22Rv1 (cell line): ENCODE results near the gene DIP2C.

Experiments
- H3K27ac ChIP-seq: fragments of 450-650 bp; 2 replicates; pipeline ENCODE4 v1.5.1; 2017
- ZFX ChIP-seq: fragments of 450-650 bp; IDR thresholded peaks from 2 replicates; pipeline ENCODE4 v1.6.1; 2017; ENCODE audit warnings: antibody characterized with exemption, borderline replicate concordance
- TF ChIP-seq, protein P1 (sequence below): fragments of 450-650 bp; IDR thresholded peaks from 2 replicates; pipeline ENCODE4 v1.5.1; 2017; ENCODE audit warnings: mild to moderate bottlenecking

DIP2C gene

DNA sequence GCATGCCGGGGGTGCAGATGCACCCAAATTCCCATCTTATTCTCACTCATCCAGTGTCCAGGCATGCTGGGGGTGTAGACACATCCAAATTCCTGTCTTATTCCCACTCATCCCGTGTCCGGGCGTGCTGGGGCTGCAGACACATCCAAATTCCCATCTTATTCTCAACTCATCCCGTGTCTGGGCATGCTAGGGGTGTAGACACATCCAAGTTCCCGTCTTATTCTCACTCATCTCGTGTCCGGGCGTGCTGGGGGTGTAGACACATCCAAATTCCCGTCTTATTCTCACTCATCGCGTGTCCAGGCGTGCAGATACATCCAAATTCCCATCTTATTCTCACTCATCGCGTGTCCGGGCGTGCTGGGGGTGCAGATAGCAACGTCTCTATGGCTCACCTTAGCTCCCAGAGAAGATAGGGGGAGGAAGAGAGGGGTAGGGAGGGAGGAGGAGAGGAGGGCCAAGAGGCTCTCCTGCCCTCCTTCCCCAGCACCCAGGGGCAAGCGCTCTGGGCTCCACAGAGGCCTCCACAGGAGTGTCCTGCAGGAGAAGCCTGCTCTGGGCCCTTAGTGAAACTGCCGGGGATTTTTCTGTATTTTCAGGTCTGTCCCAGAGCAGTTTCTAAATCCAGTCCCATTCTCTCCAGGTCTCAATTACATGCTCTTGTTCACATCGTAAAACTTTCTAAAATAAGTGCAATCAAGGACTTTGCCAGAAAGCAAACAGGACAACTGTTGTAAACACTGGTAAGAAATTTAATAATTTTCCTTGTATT is 210.8 kb downstream of the DIP2C start:
- TF ChIP-seq ZFX = no peak
- TF ChIP-seq, protein P1, sequence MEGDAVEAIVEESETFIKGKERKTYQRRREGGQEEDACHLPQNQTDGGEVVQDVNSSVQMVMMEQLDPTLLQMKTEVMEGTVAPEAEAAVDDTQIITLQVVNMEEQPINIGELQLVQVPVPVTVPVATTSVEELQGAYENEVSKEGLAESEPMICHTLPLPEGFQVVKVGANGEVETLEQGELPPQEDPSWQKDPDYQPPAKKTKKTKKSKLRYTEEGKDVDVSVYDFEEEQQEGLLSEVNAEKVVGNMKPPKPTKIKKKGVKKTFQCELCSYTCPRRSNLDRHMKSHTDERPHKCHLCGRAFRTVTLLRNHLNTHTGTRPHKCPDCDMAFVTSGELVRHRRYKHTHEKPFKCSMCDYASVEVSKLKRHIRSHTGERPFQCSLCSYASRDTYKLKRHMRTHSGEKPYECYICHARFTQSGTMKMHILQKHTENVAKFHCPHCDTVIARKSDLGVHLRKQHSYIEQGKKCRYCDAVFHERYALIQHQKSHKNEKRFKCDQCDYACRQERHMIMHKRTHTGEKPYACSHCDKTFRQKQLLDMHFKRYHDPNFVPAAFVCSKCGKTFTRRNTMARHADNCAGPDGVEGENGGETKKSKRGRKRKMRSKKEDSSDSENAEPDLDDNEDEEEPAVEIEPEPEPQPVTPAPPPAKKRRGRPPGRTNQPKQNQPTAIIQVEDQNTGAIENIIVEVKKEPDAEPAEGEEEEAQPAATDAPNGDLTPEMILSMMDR = no peak
- no peak overlapping the region for H3K27ac ChIP-seq

DNA sequence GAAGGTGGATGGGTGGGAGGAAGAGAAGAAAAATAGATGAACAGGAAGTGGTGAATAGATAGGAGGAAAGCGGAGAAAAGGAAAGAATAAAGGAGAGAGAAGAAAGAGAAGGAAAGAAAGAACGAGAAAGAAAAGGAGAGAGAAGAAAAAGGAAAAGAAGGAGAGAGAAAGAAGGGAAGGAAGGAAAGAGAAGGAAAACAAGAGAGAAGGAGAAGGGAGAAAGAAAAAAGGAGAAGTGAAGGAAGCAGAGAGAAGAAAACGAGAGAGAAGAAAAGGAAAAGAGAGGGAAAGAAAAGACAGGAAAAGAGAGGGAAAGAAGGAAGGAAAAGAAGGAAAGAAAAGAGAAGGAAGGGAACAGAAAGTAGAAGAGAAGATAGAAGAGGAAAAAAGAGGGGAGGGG is 211.8 kb downstream of the DIP2C start:
- H3K27ac ChIP-seq = no peak overlapping the region
- TF ChIP-seq ZFX = no peak
- TF ChIP-seq, protein P1 = no peak

DNA sequence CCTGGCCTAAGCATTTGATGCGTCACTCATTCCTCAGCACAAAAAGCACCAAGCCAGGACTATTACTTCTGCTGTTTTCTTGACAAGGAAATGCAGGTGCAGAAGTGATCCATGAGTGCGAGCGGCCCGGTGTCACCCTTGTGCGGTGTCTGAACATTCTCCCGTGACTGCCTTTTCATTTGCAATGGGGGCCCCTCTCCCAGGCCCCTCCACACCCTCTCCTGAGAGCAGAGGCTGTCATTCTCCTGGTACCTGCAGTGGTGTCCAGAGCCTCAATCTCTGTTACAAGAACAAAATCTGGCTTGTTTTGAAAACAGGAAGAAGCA is 213.1 kb downstream of the DIP2C start:
- TF ChIP-seq ZFX = no peak
- TF ChIP-seq, protein P1 = no peak
- no peak overlapping the region for H3K27ac ChIP-seq

DNA sequence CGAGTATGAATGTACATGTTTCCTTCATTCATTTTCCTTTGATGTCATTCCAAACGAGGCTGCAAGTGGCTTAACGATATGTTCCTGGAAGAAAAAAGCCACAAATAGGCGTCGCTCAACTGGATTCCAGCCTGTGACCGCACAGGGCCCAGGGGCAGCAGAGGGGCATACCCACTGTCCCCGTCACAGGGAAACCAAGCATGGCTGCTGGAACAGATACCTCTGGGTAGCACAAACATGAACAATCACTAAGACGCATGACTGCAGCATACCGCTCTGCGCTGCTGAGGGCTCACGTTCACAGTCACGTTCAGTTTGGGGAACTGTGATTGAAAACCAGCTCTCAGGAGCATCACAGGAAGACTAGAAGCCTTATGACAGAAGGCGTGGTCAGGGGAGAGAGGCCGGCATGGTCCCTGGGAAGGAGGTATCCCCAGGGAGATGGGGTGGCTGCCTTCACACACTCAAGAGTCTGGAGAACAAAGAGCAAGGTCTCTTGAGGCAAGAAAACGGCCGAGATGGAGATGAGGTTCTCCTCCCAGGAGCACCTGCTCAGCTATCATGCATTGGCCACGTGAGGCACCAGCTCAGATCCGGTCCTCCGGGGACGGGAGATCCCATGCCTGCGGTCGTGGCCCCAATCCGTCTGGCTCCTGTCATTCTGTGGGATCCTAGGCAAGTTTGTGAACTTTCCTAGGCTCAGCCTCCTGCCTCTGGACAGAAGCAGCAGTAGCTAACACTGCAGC is 213.6 kb downstream of the DIP2C start:
- H3K27ac ChIP-seq = no peak overlapping the region

DNA sequence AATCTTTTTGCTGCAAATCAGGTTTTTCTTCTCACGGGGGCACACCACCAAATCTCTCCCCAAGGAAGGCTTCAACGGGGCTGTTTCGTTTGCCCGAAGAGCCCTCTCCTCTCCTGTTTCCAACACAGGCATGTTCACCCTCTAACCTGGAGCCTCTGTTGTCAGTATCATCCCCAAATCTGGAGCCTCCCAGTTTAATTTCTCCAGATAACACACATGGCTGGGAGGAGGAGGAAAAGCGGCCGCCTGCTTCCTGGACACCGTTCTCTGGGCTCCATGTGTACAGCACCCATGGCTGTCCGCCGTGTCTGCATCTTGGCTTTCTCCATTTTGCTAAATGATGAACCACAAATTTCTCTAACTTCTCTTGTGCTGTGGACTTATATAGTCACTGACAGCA is 214.5 kb downstream of the DIP2C start:
- TF ChIP-seq ZFX = no peak
- TF ChIP-seq, protein P1 = no peak
- H3K27ac ChIP-seq = no peak overlapping the region

More for the DNA sequence above, 213.6 kb downstream of the DIP2C start:
- TF ChIP-seq, protein P1 = no peak
- no peak for TF ChIP-seq ZFX

DNA sequence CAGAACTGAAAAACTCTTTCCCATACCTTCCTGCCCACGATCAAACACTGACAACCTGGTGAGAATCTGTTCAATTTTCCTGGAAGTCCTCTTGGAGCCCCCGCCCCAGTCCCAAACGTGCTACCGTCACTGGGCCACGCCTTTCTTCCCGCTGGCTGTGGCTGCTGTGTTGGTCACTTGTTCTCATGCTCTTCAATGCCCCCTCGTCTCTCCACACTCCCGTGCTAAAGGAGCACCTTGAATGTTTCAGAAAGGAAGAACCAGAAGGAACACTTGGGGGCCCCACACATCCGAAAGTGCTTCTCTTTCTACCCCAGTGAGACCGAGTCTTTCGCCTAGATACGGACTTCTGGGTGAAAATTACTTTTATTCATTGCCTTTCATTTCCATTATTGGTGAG is 215.1 kb downstream of the DIP2C start:
- H3K27ac ChIP-seq = no peak overlapping the region
- no peak for TF ChIP-seq ZFX
- TF ChIP-seq, protein P1 = no peak

DNA sequence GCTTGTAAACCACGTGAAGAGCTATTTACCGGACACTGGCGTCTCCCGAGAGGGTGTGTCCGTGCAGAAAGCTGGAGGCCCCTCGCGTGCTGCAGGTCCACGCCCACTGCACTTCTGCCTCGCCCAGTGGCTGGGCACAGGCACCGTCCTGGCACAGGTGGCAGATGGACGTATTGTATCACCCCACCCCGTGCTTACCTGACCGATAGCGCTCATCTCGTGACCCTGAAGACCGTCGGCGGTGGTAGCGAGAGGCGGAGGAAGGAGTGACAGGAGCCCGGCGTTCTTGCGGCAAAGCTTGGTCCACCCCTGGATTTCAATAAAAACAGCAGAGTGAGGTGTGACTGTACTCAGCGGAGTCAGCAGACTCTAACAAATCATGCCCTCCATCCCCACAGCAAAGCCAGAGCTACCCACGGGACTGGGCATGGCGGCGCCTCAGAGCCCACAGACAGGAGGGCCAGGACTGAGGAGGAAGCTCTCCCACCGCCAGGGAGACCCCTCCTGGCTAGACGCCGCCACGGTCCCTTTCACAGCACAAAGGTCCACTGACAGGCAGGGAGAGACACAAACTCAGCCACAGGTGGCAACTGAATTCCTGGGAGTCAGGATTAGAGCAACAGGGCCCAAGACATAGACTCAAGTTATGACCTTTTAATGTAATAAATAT is 217.1 kb downstream of the DIP2C start:
- TF ChIP-seq, protein P1 = no peak
- TF ChIP-seq ZFX = no peak
- H3K27ac ChIP-seq = no peak overlapping the region
